Occipital lobe (tissue), 2 donors: ENCODE measurements around the gene ZNF799. TPM values are rescaled to one million over a fixed set of nuclear protein-coding genes. Genes with fewer than 3 reads are reported as not detected.
"Not testable (repeated sequence)": the region's sequence is repeated elsewhere in the genome, so short reads cannot be mapped to it uniquely, and the experiment has no call there.

Experiments used
- DNase-seq: peaks from one replicate; lab custom pipeline; 2025; lab: John Stamatoyannopoulos, UW
- total RNA-seq: library from RNA; depleted of rRNA; stranded (reverse); fragments of >200 nt; gene quantifications from one replicate; pipeline ENCODE4 v1.2.3, GENCODE V29; 2014

Gene ZNF799
- 7.2 TPM for total RNA-seq

GRCh38 chr19:12400633-12401502, at the start of gene ZNF799:
ZNF799 (minus strand) TSS chr19:12401271; CDS start chr19:12401070, 201 bp downstream.
- peak; percentile 96 for DNase-seq

DNA sequence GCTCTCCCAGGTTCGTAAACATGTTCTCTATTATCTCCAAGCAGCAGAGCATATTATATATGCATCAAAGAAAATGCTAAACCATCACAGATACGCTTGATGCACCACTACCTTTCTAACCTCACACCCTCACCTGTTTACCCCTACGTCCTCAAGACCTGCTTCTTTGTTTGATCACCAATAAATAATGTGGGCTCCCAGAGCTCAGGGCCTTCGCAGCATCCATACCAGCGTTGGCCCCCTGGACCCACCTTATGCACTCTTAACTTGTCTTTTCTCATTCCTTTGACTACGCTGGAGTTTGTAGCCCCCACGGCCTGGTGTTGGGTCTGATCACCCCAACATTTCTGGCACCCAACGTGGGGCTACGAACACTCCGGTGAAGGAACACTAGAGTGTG, 49.8 kb upstream of the ZNF799 start:
- no peak for DNase-seq

DNA sequence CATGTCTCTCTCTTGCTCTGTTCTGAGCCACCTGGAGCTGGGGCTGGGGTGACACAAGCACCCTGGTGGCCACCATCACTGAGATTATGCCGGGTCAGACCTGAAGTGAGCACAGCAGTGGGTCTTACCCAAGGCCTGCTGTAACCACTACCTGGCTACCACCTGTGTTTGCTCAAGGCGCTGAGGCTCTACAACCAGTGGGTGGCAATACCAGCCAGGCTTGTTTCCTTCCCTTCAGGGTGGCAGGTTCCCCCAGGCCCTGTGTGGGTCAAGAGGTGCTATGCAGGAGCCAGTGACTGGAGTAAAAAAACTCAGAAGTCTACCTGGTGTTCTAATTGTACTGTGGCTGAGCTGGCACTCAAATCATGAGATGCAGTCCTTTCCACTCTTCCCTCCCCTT, 47.7 kb upstream of the ZNF799 start:
- no peak for DNase-seq

DNA sequence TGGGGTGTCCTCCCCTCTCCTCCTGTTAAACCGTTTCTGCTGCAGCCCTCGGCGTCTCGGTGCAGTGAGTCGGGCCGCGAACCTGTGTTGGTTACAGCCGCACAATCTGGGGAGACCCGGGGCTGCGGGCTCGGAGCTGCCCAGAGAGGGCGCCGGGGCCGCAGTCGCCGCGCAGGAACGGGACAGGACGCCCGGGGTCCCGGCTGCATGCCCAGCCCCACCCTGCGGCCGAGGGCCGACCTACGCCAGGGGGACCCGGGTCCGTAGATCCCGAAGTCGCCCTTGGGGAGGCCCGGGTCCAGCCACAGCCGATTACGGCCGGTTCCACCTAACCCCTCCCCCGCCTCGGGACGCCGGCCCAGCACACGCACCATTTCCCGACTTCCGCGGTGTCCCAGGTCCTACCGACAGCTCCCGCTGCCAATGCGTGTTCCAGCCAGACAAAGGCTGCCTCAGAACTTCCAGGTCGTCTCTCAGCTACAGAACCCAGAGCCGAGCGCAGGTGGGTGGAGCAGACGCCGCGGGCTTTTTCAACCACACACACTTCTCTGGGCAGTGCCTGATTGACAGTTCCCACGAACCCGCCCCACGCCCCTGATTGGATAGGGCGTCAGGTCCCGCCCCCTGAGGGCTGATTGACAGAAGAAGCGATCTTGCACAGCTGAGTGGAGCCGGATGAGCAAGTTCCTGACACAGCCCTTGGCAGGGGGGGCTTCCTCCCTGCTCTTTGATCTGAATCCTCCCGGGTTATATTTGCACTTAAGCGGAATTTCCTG, 39.7 kb upstream of the ZNF799 start, which contains the start of gene ZNF443:
Gene ZNF443 (minus strand): TSS at position 481 of the 776 bp plus-strand sequence. CDS start 107 bp downstream, at position 374.
- DNase-seq = peak; percentile 98

DNA sequence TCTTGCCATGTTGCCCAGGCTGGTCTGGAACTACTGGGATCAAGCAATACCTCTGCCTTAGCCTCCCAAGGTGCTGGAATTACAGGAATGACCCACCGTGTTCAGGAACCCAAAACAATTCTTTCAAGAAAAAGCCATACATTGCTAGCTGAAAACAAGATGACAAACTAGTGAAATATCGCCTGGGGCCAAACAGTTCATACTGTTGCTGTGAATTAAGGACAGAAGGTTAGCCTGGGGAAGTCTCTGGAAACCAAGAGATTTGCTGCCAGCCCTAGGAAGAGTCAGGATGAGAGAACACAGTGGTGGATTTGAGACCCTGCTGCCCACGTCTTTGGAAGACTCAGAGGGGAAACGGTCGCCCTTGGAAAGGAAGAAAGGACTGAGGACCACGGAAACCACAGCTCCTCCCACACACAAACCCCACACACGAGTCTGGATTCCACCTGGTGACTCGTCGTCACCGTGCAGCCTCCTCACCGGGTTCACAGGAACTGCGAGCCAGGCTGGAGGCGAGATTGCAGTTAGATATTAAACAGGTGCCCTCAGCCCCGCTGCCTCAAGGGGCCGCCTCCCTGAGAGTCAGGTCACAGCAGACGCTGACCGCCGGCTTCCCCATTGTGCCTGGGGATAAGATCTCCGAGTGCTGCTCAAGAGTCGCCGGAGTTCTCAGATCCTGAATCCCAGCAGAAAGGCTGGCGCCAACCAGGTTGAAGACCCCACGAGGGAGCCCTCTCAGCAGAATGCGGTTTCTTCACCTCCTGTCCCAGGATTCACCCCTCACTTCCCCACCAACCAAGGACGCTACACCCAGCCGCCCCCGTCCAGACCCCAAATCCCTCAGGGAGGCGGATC, 38.8 kb upstream of the ZNF799 start:
- DNase-seq = not testable (repeated sequence)

- not testable (repeated sequence) for DNase-seq
These were observed 29.7 kb upstream of the ZNF799 start for GRCh38 chr19:12430726-12431299.

- DNase-seq = no peak
These were observed 24.8 kb upstream of the ZNF799 start for GRCh38 chr19:12425888-12426274.

- DNase-seq = no peak
These were observed 24.3 kb upstream of the ZNF799 start for GRCh38 chr19:12425236-12425887.

- DNase-seq = not testable (repeated sequence)
These were observed 16.2 kb upstream of the ZNF799 start for GRCh38 chr19:12417273-12417672.

GRCh38 chr19:12411893-12412292, 10.8 kb upstream of the ZNF799 start:
- DNase-seq = no peak

DNA sequence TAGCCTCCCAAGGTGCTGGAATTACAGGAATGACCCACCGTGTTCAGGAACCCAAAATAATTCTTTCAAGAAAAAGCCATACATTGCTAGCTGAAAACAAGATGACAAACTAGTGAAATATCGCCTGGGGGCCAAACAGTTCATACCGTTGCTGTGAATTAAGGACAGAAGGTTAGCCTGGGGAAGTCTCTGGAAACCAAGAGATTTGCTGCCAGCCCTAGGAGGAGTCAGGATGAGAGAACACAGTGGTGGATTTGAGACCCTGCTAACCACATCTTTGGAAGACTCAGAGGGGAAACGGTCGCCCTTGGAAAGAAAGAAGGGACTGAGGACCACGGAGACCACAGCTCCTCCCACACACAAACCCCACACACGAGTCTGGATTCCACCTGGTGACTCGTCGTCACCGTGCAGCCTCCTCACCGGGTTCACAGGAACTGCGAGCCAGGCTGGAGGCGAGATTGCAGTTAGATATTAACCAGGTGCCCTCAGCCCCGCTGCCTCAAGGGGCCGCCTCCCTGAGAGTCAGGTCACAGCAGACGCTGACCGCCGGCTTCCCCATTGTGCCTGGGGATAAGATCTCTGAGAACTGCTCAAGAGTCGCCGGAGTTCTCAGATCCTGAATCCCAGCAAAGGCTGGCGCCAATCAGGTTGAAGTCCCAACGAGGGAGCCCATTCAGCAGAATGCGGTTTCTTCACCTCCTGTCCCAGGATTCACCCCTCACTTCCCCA, 1.0 kb downstream of the ZNF799 start:
- DNase-seq = not testable (repeated sequence)

GRCh38 chr19:12391148-12391547, 9.9 kb downstream of the ZNF799 start:
- DNase-seq = not testable (repeated sequence)

- not testable (repeated sequence) for DNase-seq
These were observed 14.7 kb downstream of the ZNF799 start for GRCh38 chr19:12386365-12386764.

DNA sequence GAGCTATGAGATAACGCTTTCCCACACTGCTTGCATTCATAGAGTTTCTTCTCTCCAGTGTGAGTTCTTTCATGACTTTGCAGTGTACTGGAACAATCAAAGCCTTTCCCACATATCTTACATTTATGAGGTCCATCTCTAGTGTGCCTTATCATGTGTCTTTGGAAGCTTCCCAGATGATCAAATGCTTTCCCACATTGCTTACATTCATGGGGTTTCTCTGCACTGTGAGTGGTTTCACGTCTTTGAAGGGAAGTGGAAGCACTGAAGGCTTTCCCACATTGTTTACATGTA, 20.7 kb downstream of the ZNF799 start:
- no peak for DNase-seq

DNA sequence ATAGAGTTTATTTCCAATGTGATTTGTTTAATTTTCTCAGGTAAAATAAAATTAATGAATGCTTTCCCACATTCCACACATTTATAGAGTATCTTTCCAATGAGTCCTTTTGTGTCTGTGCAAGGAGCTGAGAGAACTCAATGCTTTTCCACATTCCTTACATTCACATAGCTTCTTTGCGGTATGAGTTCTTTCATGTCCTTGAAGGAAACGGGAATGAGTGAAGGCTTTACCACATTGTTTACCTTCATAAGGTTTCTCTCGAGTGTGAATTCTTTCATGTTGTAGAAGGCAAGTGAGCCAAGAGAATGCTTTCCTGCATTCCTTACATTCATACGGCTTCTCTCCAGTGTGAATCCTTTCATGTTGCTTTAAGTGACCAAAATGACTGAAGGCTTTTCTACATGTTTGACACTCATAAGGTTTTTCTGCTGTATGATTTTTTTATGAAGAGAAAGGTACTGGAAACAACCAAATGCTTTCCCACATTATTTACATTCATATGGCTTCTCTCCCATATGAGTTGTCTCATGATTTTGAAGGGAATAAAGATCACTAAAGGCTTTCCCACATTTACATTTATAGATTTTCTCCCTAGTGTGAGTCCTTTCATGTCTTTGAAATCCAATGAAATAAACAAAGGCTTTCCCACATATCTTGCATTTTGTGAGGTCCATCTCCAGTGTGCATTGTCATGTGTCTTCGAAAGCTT, 21.2 kb downstream of the ZNF799 start:
- no peak for DNase-seq

DNA sequence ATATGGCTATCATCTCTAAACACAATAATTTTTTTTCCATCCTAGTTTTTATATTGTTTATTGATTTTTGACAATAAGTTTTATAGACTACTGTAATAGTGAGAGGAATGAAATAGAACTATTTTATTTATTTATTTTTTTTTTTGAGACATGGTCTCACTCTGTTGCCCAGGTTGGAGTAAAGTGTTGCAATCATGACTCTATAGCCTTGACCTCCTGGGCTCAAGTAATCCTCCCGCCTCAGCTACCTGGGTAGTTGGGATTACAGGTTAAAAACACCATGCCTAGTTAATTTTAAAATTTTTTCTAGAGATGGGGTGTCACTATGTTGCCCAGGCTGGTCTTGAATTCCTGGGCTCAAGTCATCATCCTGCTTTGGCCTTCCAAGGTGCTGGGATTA, 27.0 kb downstream of the ZNF799 start:
- DNase-seq = no peak

- peak; percentile 96 for DNase-seq
These were observed 35.6 kb downstream of the ZNF799 start, which contains the start of gene ZNF442 for GRCh38 chr19:12365236-12366162. ZNF442 (minus strand) TSS chr19:12365683; CDS start chr19:12363631, 2,052 bp downstream.
